ENCODE results near the gene ZC3H12C.
"Not testable (repeated sequence)": the region's sequence is repeated elsewhere in the genome, so short reads cannot be mapped to it uniquely, and the experiment has no call there.

ZC3H12C gene

GRCh38 chr11:110092515-110093406 is at the start of gene ZC3H12C:
TSS of gene ZC3H12C (plus strand) at chr11:110093392. CDS start at chr11:110093412, 20 bp downstream.
- DNase-seq (ENCODE audit: low read depth), result no peak

GRCh38 chr11:110044226-110044968 is 48.8 kb upstream of the ZC3H12C start:
- no peak for DNase-seq (ENCODE audit: low read depth)

- DNase-seq (ENCODE audit: low read depth), result no peak
Observed at GRCh38 chr11:110046775-110047380, 46.3 kb upstream of the ZC3H12C start.

- no peak for DNase-seq (ENCODE audit: low read depth)
Observed at GRCh38 chr11:110049501-110050200, 43.5 kb upstream of the ZC3H12C start.

- DNase-seq (ENCODE audit: low read depth), result no peak
Observed at GRCh38 chr11:110050201-110050506, 43.0 kb upstream of the ZC3H12C start.

- no peak for DNase-seq (ENCODE audit: low read depth)
Observed at GRCh38 chr11:110053848-110054414, 39.3 kb upstream of the ZC3H12C start.

GRCh38 chr11:110056956-110057355 is 36.2 kb upstream of the ZC3H12C start:
- DNase-seq (ENCODE audit: low read depth), result no peak

- no peak for DNase-seq (ENCODE audit: low read depth)
Observed at GRCh38 chr11:110059706-110060463, 33.3 kb upstream of the ZC3H12C start.

GRCh38 chr11:110061296-110061695 is 31.9 kb upstream of the ZC3H12C start:
- DNase-seq (ENCODE audit: low read depth), result no peak

- DNase-seq (ENCODE audit: low read depth), result no peak
Observed at GRCh38 chr11:110062247-110062646, 30.9 kb upstream of the ZC3H12C start.

GRCh38 chr11:110065189-110065588 is 28.0 kb upstream of the ZC3H12C start:
- DNase-seq (ENCODE audit: low read depth), result no peak

- not testable (repeated sequence) for DNase-seq (ENCODE audit: low read depth)
Observed at GRCh38 chr11:110068001-110068400, 25.2 kb upstream of the ZC3H12C start.

- no peak for DNase-seq (ENCODE audit: low read depth)
Observed at GRCh38 chr11:110069158-110069737, 23.9 kb upstream of the ZC3H12C start.

- no peak for DNase-seq (ENCODE audit: low read depth)
Observed at GRCh38 chr11:110070176-110070575, 23.0 kb upstream of the ZC3H12C start.

- no peak for DNase-seq (ENCODE audit: low read depth)
Observed at GRCh38 chr11:110071197-110071596, 22.0 kb upstream of the ZC3H12C start.

GRCh38 chr11:110072930-110073329 is 20.3 kb upstream of the ZC3H12C start:
- no peak for DNase-seq (ENCODE audit: low read depth)

- DNase-seq (ENCODE audit: low read depth), result no peak
Observed at GRCh38 chr11:110074499-110074898, 18.7 kb upstream of the ZC3H12C start.

GRCh38 chr11:110075105-110075846 is 17.9 kb upstream of the ZC3H12C start:
- DNase-seq (ENCODE audit: low read depth), result no peak

GRCh38 chr11:110075847-110076208 is 17.4 kb upstream of the ZC3H12C start:
- no peak for DNase-seq (ENCODE audit: low read depth)

GRCh38 chr11:110076371-110076965 is 16.7 kb upstream of the ZC3H12C start:
- DNase-seq (ENCODE audit: low read depth), result no peak

Measured in non-pigmented ciliary epithelial cell (primary cell).